ENCODE measurements around the gene POLDIP2.
"Not testable (repeated sequence)": the region's sequence is repeated elsewhere in the genome, so short reads cannot be mapped to it uniquely, and the experiment has no call there.

POLDIP2 gene

DNA sequence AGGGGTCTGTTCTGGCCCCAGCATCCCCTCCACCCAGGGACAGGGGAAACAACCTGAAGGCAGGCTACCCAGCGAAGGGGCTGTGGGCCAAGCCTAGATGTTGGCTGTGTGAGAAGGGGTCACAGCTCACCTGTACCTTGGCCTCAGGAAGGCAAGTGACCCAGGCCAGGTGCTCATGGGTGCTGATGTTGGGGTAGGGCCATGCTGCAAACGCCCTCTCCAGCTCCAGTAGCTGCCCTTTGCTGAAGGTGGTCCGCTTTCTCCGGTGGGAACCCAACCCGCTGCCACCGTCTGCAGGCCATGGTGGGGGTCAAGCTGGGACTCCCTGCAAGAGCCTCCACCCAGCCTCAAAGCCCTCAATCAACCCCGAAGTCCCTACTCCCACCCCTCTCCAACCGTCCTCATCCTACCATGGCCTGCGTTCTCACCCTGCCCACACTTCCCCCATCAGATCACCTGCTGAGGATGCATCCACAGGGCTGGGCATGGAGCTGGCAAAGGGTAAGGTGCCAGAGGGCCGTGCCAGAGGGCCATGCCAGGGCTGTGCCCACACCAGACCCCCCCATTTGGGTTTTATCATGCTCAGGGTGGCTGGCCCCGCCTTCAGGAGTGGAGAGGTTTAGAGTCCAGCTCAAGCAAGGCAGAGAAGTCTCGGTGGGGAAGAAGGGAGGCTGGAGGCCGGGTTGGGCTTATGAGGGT lies 7.5 kb upstream of the POLDIP2 start, which contains the start of gene SEBOX:
Gene SEBOX (minus strand): TSS at position 535 of the 699 bp plus-strand sequence. CDS start 48 bp downstream, at position 487.
- no peak for DNase-seq

DNA sequence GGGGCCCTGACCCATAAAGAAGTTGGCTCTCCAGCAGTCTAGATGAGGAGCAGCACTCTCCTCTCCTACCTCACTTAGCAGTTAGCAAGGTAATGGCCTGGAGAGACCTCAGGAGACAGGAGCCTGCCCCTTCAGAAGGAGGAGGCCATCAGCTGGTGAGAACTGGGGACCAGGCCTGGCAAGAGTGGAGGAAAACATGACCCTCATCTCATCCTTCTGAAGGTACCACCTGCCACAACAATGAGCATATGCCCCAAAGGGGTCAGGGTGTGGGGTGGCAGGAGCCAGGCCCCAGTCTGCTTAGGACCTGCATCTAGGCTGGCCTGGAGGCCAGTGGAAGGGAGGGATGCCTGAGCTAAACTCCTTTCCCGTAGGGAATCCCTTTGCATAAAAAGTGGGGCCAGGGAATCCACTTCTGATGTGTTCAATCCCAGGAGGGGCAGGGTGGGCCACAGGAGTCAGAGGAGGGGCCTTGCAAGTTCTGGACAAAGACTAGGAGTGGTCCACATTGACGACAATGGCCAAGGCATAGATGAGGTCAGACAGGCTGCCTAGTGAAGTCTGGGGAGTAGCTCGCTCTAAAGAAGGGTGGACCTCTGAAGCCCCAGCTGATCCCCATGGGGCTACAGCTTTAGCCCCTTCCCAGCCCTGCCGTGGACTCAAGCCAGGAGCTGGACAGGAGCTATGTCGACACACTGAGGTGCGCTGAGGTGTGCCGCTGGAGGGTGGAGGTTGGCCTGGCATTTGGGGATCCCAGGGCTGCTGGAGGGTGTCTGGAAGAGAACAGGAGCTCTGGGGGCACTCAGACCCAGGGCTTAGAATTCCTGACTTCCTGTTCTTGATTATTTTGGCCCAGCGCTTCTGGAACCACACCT lies 6.7 kb upstream of the POLDIP2 start:
- DNase-seq = no peak

DNA sequence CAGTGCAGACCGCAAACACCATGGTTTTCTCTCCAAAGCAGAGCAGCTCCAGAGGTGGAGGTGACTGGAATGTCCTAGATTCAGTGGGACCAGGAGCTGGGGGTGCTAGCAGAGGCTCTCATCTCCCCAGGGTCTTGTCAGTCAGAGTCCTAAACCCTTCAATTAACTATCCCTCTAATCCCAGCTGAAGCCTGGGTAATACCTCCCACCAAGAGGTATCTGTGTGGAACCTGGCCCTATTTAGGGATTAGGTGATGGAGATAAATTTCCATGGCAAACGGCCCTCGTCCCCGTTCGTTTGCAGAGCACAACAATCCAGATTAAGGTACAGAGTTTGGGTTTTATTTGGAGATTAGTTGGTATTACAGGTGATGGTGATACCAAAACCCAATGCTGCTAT lies 5.9 kb upstream of the POLDIP2 start:
- DNase-seq = no peak

DNA sequence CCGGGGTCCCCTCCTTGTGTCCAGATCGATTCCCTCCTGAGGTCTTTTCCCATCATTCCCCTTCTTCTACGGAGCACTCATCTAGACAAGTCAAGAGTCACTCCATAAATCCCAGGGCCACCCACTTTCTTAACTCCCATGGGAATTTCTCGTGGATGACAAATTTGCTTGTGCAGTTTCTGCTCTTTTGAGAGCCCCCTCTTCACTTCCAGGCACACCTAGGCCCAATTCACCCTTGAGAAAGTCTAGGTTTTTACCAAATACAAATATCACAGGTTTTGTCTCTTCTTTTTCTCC lies 522 bp upstream of the POLDIP2 start:
- no peak for DNase-seq

DNA sequence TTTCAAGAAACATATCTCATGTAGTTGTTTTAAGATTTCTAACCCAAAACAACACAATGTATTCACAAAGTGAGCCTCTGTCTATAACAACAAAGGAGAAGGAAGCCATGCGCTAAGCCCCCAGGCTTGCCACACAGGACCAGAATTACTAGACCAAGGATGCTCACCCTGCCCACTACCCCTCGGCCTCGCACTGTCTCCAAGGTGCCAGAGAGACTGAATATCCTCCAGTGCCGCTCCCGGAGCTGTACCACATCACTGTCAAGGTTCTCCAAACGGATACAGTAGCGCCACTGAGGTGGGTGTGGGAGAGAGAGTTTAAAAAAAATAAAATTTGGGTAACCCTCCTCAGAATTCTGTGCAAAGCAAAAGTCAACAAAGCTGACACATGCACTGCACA lies 7.1 kb downstream of the POLDIP2 start:
- DNase-seq = no peak

DNA sequence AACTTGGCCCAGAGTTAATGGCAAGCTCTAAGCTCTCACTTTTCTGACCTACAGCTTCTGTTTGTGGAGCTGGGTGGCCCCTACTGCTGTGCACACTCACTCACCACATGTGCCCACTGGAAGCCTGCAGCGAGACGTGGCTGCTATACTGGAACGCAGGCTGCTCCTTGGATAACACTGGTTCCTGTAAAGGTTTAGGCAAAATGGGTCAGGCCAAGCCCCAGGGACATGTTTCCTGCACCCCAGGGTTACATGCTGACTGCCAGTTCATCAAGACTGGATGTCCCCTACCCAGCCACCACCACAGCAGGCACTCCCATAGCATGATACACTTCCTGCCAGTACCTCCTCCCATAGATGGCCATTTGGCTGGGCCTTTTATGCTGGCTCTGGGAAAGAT lies 8.3 kb downstream of the POLDIP2 start:
- DNase-seq = no peak

DNA sequence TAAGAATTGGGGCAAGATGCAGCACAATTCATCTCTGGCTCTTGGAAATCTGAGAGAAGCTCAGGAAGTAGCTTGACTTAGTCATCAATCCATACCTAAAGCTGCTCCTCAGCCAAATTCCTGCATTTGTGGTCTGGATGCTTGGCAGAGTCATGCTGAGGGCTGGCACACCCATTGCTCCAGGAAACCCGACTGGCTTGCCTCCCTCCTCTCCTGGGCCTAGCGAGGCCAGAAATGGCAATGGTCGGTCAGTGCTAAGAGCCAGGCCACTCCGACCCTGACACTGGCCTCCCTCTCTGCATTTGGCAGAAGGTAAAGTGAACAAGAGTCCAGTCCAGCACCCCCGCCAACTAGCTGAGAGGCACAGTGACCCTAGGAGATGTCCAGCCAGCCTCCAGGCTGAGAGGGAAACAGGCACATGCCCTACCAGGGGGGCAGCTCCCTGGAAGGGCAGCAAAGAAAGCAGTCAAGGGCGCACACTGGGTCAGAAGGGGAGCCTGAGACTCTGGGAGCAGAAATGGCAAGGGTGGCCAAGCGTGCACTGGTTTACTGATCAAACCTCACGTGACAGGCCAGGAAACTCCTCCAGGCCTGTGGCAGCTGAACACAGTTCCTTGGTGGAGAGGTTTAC lies 10.0 kb downstream of the POLDIP2 start:
- no peak for DNase-seq

DNA sequence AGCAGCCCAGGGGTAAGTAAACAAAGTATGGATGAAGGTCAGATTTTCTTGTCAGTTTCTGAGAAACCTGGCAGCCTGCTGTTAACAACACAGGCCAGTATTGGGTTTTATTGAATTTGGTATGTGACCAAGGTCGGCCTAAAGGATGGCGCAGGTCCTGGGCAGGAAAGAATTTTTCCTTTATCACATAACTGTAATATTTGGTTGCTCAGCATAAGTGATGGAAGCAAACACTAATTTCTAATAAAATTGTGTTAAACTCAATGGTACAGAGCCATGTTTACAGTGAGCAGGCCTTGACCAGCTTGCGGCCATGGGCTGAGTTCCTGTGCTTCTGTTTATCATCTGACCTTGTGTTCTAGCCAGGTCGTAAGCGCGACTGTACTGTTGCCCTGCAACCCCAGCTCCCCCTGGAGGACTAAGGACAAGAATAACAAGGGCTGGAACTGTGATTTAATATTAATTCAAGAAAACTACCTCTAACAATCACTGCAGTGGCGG lies 10.5 kb downstream of the POLDIP2 start:
- DNase-seq = peak; percentile 38

DNA sequence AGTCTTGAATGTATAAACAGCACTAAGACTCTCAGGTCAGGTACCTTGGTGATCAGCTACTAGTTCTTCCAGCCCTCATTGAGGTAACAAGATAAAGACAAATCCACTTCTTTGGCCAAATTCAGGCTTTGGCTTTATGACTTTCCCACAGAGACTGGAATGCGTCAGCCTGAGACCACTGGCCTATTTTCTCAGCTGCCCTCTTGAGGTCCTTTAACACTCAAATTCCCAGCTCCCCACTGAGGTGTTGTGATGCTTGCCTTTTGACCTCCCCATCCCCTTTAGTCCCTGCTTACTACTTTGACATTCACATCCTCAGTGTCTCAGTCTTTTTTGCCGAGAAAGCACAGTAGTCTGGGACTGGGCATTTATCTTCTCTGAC lies 11.1 kb downstream of the POLDIP2 start:
- no peak for DNase-seq

DNA sequence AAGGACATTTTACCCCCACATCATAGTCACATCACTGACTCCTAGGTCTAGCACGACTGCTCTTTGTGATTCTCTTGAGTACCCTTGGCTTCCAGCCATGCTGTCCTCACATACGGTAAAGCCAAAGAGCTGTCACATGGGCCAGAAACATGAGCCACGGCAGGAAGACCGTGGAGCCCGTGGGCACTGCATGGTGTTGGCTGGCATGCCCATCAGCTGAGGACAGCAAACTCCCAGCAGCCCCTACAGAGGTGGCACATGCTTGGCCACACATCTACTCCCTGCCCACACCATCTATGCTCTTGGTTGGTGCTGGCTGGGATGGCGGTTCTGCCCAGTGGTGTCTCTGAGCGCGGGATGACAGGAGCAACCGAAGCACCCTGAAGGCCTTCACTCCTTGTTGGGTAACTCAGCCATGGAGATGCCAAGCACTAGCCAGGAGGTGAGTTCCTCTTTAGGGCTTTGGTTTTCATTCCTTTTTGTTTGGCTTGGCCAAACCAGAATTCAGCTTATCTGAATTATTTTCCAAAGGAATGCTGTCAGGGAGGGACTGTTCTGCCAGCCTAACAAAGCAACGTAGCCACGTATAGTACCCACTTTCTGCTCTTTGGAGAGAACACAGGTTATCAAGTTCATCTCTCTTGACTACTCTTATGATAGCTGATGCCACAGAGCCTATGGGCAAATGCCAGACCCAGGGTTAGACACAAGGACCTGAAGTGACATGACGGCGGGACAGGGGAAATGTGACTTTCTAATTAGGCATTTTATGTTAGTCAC lies 11.7 kb downstream of the POLDIP2 start:
- DNase-seq = no peak

DNA sequence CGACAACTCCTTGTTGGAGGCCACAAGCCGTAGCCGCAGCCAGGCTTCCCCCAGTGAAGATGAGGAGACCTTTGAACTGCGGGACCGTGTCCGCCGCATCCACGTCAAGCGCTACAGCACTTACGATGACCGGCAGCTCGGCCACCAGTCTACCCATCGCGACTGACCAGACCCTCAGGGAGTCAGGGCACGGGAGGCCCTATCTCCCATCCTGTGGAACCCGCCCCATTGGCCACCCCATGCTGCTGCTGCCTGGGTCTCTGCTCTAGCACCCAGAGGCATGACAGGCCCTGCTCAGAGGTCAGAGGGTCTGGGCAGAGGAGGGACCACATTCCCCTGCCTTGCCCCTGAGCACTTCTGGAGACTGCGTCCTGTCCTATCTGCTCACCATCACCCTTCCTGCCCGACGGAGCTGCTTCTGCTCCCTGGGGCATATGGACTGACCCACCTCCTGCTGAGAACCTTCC lies 12.9 kb downstream of the POLDIP2 start:
- DNase-seq = no peak

DNA sequence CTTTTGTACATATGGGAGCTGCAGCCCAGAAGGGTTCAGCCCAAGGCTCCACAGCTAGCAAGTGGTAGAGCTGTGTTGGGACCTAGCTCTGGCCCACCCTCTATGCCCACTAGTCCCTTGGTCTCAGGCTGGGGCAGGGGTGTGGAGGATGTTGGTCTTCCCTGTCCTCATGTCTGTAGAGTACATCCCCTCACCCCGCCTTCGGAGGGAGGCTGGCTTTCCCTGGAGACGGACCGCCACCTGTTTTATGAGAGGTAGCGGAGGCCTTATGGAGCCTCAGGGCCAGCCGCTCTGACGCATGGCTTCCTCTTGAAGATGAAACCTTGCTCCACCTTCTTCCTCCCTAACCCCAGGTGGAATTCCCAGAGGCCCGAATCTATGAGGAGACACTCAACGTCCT lies 13.3 kb downstream of the POLDIP2 start:
- no peak for DNase-seq

DNA sequence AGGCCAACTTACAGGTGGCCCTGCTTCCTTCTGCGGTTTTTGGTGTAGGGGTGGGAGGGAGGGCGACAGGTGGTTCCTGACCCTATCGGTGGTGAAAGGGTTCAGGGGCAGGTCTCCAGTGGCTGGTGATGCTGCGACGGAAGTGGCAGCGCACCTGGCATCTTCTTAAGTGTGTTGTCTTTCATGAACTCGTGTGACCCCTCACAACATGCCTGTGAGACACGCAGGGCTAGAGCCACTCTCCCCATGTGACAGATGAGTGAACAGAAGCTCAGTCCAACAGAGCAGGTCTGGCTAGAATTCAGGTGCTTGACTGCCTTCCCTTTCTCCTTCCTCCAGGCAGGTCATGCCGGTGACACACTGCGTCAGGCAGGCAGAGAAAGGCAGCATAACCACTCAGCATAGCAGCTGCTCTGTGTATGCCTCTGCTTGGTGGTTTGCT lies 13.8 kb downstream of the POLDIP2 start:
- DNase-seq = no peak

DNA sequence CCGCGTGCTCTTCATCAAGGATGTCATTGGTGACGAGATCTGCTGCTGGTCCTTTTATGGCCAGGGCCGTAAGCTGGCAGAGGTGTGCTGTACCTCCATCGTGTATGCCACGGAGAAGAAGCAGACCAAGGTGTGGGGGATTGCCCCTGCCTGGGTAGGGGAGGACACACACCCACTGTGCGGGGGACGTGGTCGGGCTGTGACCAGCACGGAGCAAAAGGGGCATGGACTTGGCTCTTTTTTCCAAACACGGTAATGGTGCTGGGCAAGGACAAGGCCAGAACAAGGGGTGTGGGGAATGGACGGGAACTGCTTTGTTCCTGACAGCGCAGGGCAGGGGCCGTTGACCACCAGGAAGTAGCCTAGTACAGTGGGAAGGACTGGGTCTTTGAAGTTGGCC lies 15.0 kb downstream of the POLDIP2 start:
- no peak for DNase-seq

DNA sequence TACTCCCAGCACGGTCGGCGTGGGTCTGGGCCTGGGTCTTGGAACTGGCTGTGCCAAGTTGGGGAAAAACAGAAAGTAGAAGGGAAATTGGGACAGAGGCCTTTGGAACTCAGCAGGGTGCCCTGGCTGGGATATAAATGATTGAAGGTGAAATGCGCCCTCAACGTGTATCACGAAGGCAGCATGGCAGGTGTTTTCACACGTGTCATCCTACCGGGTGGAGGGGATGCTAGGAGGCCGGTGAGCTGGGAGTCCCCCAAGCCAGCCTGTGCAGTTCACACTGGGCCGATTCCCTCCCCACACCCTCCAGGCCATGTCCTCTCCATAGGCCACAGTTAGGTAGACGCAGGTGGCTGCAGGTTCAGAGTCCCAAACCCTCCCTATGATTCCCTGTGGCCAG lies 15.8 kb downstream of the POLDIP2 start:
- DNase-seq = no peak

DNA sequence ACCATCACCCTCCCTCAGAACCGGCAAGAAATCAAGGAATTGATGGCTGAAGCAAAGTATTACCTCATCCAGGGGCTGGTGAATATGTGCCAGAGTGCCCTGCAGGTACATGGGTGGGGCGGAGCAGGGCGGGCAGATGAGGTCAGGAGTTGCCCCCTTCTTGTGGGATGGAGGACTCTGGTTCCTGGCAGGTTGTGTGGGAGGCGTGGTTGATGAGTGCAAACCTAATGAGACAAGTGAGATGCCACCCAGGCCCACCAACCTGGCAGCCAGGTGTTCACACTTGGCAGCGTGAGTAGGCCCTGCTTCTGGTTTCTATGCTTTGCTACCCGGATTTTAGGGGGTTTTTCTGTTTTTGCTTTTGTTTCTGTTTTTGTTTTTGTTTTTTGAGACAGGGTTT lies 17.0 kb downstream of the POLDIP2 start:
- DNase-seq = no peak

DNA sequence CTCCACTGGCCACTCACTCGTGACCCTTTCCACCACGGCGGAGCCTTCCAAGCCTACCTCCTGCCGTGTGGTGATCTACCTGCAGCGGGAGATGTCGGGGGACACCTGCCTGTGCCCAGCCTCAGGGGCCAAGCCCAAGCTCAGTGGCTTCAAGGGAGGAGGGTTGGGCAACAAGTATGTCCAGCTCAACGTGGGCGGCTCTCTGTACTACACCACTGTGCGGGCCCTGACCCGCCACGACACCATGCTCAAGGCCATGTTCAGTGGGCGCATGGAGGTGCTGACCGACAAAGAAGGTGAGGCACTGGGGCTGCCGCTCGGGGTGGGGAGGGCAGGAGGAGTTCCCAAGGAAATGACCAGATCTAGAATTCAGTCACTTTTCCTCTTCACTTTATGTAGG lies 17.9 kb downstream of the POLDIP2 start:
- no peak for DNase-seq

DNA sequence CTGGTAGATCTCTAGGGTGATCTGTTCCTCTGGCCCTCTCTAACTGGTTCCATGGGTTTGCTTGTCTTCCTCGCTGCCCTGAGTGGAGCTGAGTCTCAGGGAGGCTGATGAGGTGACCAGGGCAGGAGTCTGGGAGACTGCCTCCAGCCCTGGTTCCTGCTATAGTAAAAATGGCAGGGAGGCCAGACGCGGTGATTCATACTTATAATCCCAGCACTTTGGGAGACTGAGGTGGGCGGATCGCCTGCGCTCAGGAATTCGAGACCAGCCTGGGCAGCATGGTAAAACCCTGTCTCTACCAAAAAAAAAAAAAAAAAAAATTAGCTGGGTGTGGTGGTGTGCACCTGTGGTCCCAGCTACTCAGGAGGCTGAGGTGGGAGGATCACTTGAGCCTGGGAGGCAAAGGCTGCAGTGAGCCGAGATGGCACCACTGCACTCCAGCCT lies 18.5 kb downstream of the POLDIP2 start:
- DNase-seq = not testable (repeated sequence)

DNA sequence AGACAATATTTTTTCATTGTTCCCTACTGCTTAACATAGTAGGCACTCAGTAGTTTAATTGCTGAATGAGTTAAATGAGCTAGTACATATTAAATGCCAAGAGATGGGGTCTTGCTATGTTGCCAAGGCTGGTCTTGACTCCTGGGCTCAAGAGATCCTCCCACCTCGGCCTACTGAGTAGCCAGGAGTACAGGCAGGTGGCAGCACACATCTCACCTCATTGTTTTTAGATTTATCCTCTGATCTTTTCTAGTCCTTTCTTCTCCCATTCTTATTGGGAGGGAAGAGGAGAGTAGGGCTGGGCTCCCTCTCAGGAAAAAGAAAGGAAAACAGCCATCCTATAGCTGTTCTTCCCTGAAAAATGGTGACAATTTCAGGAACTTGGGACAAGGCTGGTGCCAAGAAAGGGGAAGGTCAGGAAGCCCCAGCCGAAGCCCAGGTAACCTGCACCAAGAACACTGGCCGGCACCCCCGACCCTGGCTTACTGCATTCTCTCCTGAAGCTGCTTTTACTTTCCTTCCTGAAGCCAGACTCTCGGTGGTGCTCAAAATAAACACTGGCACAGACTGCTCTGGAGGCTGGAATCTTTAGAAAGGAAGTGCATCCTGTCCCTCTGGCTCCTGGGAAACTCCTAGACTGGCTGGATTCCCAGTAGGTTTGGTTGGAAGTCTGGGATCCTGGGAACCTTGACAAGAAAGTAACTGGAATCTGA lies 19.1 kb downstream of the POLDIP2 start:
- peak; percentile 26 for DNase-seq

DNA sequence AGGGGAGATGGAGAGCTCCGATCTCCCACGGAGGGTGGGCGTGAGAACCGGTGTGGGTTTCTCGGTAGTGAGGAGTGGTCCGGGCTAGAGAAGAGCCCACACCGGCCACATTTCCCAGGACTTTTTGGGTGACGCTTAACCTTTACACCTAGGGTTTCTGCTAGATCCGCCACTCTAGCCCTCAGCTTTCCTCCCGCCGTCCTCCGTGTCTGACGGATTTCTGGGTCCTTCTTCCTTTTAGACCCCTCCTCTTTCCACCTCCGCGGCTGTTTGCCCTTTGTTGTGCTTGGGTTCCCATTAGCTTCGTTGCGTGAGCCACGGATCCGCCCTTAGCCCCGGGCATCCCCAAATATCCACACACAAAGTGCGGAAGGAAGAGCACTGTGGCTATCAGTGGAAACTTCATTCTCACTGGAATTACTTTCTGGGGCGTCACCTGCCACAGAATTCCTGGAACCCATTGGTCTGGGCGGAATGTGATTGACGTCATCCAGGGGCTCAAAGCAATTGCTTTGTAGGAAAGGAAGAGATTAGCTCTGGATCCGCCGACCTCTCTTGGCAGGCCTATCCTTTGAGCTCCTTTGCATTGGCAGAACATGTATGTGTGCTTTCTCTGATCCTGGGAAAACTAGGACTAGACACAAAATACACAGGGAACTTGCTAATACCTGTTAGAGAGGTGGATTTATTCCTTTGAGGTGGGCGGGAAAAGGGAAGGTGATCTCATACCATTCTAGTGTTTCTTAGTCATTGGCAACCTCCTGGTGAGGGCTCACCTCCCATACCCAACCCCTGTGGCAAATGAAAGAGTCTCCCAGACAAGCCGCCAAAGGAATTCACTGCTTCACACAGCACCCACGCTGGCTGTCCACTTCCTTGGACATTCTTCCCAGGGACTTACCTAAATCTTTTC lies 21.1 kb downstream of the POLDIP2 start:
- peak; percentile 85 for DNase-seq

Data from NCI-H69 (cell line).